ENCODE results near the gene AKAP1.

- no peak for TF ChIP-seq ZNF274 (IDR thresholded peaks at IDR 0.05; ENCODE audit: low read depth, low read length)
- no peak for TF ChIP-seq YY1 (IDR thresholded peaks at IDR 0.05; ENCODE audit: insufficient read depth, insufficient read length)
- no peak for TF ChIP-seq SUZ12 (IDR thresholded peaks at IDR 0.05; ENCODE audit: extremely low read depth, insufficient read depth, insufficient read length)
Observed at GRCh38 chr17:57084361-57084801, 665 bp upstream of the AKAP1 start.

Data from NT2/D1 (cell line).